H9 (cell line): ENCODE measurements around the gene P4HA1. TPM values are rescaled to one million over a fixed set of nuclear protein-coding genes. Genes with fewer than 3 reads are reported as not detected.

Source experiments
- DNase-seq: peaks from one replicate; pipeline ENCODE4 v3.0.0-alpha.2; 2017
- H2AFZ ChIP-seq: one replicate; pipeline ENCODE4 v1.6.1; 2013; ENCODE audit warnings: mild to moderate bottlenecking, low read length, control low read depth, moderate library complexity
- H2AK5ac ChIP-seq: 2 replicates; pipeline ENCODE4 v1.6.1; 2013; ENCODE audit warnings: low read length, control low read depth, mixed read lengths; ENCODE audit not compliant: insufficient read length
- H2BK120ac ChIP-seq: one replicate; pipeline ENCODE4 v1.6.1; 2013; ENCODE audit warnings: low read depth, mild to moderate bottlenecking, low read length, control low read depth, inconsistent platforms; ENCODE audit not compliant: poor library complexity, severe bottlenecking
- H2BK12ac ChIP-seq: 2 replicates; pipeline ENCODE4 v1.6.1; 2013; ENCODE audit warnings: low read length, control low read depth, mixed read lengths, low read depth; ENCODE audit not compliant: insufficient read length
- H2BK15ac ChIP-seq: 2 replicates; pipeline ENCODE4 v1.6.1; 2013; ENCODE audit warnings: low read depth, low read length, control low read depth
- H2BK20ac ChIP-seq: one replicate; pipeline ENCODE4 v1.6.1; 2013; ENCODE audit warnings: low read depth, mild to moderate bottlenecking, low read length, control low read depth, inconsistent platforms; ENCODE audit not compliant: poor library complexity, severe bottlenecking
- H2BK5ac ChIP-seq: 2 replicates; pipeline ENCODE4 v1.6.1; 2013; ENCODE audit warnings: low read length, control low read depth, mixed read lengths; ENCODE audit not compliant: insufficient read length
- H3K14ac ChIP-seq: 2 replicates; pipeline ENCODE4 v1.6.1; 2013; ENCODE audit warnings: low read length, control low read depth; ENCODE audit not compliant: insufficient read depth
- H3K18ac ChIP-seq: 2 replicates; pipeline ENCODE4 v1.6.1; 2013; ENCODE audit warnings: low read depth, mild to moderate bottlenecking, mixed read lengths, low read length, control low read depth; ENCODE audit not compliant: insufficient read length
- H3K23ac ChIP-seq: 2 replicates; pipeline ENCODE4 v1.6.1; 2013; ENCODE audit warnings: low read length, control low read depth, mixed read lengths, low read depth; ENCODE audit not compliant: insufficient read length
- H3K23me2 ChIP-seq: 2 replicates; pipeline ENCODE4 v1.6.1; 2013; ENCODE audit warnings: low read depth, mild to moderate bottlenecking, mixed read lengths, low read length, control low read depth; ENCODE audit not compliant: insufficient read length, poor library complexity, severe bottlenecking
- H3K27ac ChIP-seq: 2 replicates; pipeline ENCODE4 v1.5.1; 2013; ENCODE audit warnings: low read length, control low read depth, mixed read lengths, low read depth; ENCODE audit not compliant: insufficient read length
- H3K27me3 ChIP-seq: 2 replicates; pipeline ENCODE4 v1.6.1; 2013; ENCODE audit warnings: low read length, control low read depth, inconsistent platforms; ENCODE audit not compliant: insufficient read depth
- H3K4ac ChIP-seq: 2 replicates; pipeline ENCODE4 v1.6.1; 2013; ENCODE audit warnings: low read depth, mild to moderate bottlenecking, control low read depth, inconsistent platforms, low read length, moderate library complexity
- H3K4me1 ChIP-seq: 2 replicates; pipeline ENCODE4 v1.6.1; 2013; ENCODE audit warnings: low read length, control low read depth, inconsistent platforms; ENCODE audit not compliant: insufficient read depth
- H3K4me2 ChIP-seq: 2 replicates; pipeline ENCODE4 v1.6.1; 2013; ENCODE audit warnings: low read length, control low read depth, mixed read lengths; ENCODE audit not compliant: insufficient read length, insufficient read depth
- H3K56ac ChIP-seq: 2 replicates; pipeline ENCODE4 v1.6.1; 2013; ENCODE audit warnings: low read depth, mild to moderate bottlenecking, mixed read lengths, low read length, control low read depth; ENCODE audit not compliant: insufficient read length
- H3K79me1 ChIP-seq: 2 replicates; pipeline ENCODE4 v1.6.1; 2013; ENCODE audit warnings: low read depth, mild to moderate bottlenecking, moderate library complexity, low read length, control low read depth, inconsistent platforms; ENCODE audit not compliant: insufficient read depth, poor library complexity, severe bottlenecking
- H3K79me2 ChIP-seq: 2 replicates; pipeline ENCODE4 v1.6.1; 2013; ENCODE audit warnings: low read length, control low read depth, inconsistent platforms; ENCODE audit not compliant: insufficient read depth
- H3K9ac ChIP-seq: 2 replicates; pipeline ENCODE4 v1.6.1; 2013; ENCODE audit warnings: low read length, control low read depth, mixed read lengths; ENCODE audit not compliant: insufficient read length; ENCODE audit errors: extremely low read depth
- H3K9me3 ChIP-seq: one replicate; pipeline ENCODE4 v1.6.1; 2013; ENCODE audit warnings: low read depth, low read length, inconsistent platforms; ENCODE audit not compliant: control insufficient read depth
- H3T11ph ChIP-seq: one replicate; pipeline ENCODE4 v1.6.1; 2013; ENCODE audit warnings: mild to moderate bottlenecking, low read length, control low read depth, inconsistent platforms
- H4K20me1 ChIP-seq: one replicate; pipeline ENCODE4 v1.6.1; 2013; ENCODE audit not compliant: control insufficient read depth, insufficient read length, insufficient read depth
- H4K5ac ChIP-seq: 2 replicates; pipeline ENCODE4 v1.6.1; 2013; ENCODE audit warnings: low read depth, mild to moderate bottlenecking, mixed read lengths, low read length, control low read depth; ENCODE audit not compliant: insufficient read length
- H4K8ac ChIP-seq: replicated peaks from 2 replicates; pipeline ENCODE4 v1.6.1; 2013; ENCODE audit warnings: low read length, control low read depth, mixed read lengths, low read depth; ENCODE audit not compliant: insufficient read length
- H4K91ac ChIP-seq: 2 replicates; pipeline ENCODE4 v1.6.1; 2013; ENCODE audit warnings: low read depth, mild to moderate bottlenecking, moderate library complexity, mixed read lengths, low read length, control low read depth; ENCODE audit not compliant: insufficient read length
- H3K27ac Mint-ChIP-seq, 3 experiments: 2 replicates in 2 of 3; 3 replicates in 1 of 3; pipeline ENCODE4 v1.8.0; 2020 to 2021; ENCODE audit warnings: mixed read lengths in 3 of 3, mild to moderate bottlenecking in 1 of 3, moderate library complexity in 1 of 3
- H3K27me3 Mint-ChIP-seq: 2 replicates; pipeline ENCODE4 v1.8.0; 2021; ENCODE audit warnings: low read depth, mild to moderate bottlenecking, moderate library complexity, mixed read lengths
- H3K36me3 Mint-ChIP-seq, 3 experiments: 2 replicates in 2 of 3; 3 replicates in 1 of 3; pipeline ENCODE4 v1.8.0; 2020 to 2021; ENCODE audit warnings: low read depth in 3 of 3, mixed read lengths in 3 of 3; ENCODE audit not compliant: insufficient read depth in 1 of 3
- H3K4me1 Mint-ChIP-seq, 2 experiments: 2 replicates each; pipeline ENCODE4 v1.8.0; 2020; ENCODE audit warnings: mixed read lengths in 2 of 2
- H3K4me3 Mint-ChIP-seq, 2 experiments: 2 replicates in 1 of 2; 3 replicates in 1 of 2; pipeline ENCODE4 v1.8.0; 2020 to 2021; ENCODE audit warnings: mild to moderate bottlenecking in 2 of 2, mixed read lengths in 2 of 2, moderate library complexity in 1 of 2
- H3K9me3 Mint-ChIP-seq, 2 experiments: 2 replicates in 1 of 2; 3 replicates in 1 of 2; pipeline ENCODE4 v1.8.0; 2020; ENCODE audit warnings: mild to moderate bottlenecking in 2 of 2, mixed read lengths in 2 of 2, moderate library complexity in 1 of 2
- WGBS: extraction: QIAGEN DNeasy Blood & Tissue Kit; methylation state at CpG from one replicate; pipeline ENCODE4 v1.1.7; 2013; ENCODE audit warnings: missing lambda C conversion rate, low lambda C conversion rate, mixed read lengths; ENCODE audit not compliant: insufficient read length; ENCODE audit errors: extremely low coverage; 5-methylcytosine and 5-hydroxymethylcytosine counted together
- total RNA-seq: library from RNA; stranded (reverse); gene quantifications from 2 replicates; pipeline ENCODE4 v1.2.1, GENCODE V29; 2021
- TF ChIP-seq, protein P1 (sequence below): fragments of 200-600 bp; sonication (generic); conservative IDR thresholded peaks from 3 replicates; pipeline ENCODE4 v1.8.0; 2021; ENCODE audit warnings: antibody characterized with exemption, mild to moderate bottlenecking

The P4HA1 gene
- total RNA-seq, 1 experiment from 2014 or later, result 48.6 TPM

- Histone ChIP-seq H3K23me2 (no peaks in the 10 kb centered on the region), H3K23ac (no peak overlapping the region), H3K27me3 (no peaks in the 10 kb centered on the region), H2BK12ac (no peak overlapping the region), H3K4ac (no peak overlapping the region), H3K14ac (no peak overlapping the region), H4K20me1 (no peaks in the 10 kb centered on the region), H4K91ac (no peak overlapping the region), H3K4me2 (no peak overlapping the region), H2BK15ac (no peak overlapping the region), H2AK5ac (no peak overlapping the region), H4K8ac (no peak overlapping the region), H3K56ac (no peak overlapping the region), H3K79me1 (no peaks in the 10 kb centered on the region), H3T11ph (no peak overlapping the region), H3K27ac (no peak overlapping the region), H4K5ac (no peak overlapping the region), H3K9ac (no peak overlapping the region), H3K4me1 (no peaks in the 10 kb centered on the region), H3K79me2 (no peaks in the 10 kb centered on the region), H2BK120ac (no peak overlapping the region), H2AFZ (no peak overlapping the region), H3K18ac (no peak overlapping the region), H2BK5ac (no peak overlapping the region), H3K9me3 (no peaks in the 10 kb centered on the region), H2BK20ac (no peak overlapping the region)
- Mint-ChIP-seq H3K36me3 (peaks cover 2 to 22% (median 4%) of the 10 kb centered on the region in 3 experiments; a peak in 5 of 7 replicates), H3K4me3 (no peak overlapping the region), H3K27ac (0 out of 7 replicates have a peak overlapping the region, but pooled peaks of 1 of the 3 experiments have one; percentile 0), H3K9me3 (no peaks in the 10 kb centered on the region), H3K27me3 (no peaks in the 10 kb centered on the region), H3K4me1 (peaks cover 8 to 9% of the 10 kb centered on the region in 2 experiments)
- TF ChIP-seq, protein P1, sequence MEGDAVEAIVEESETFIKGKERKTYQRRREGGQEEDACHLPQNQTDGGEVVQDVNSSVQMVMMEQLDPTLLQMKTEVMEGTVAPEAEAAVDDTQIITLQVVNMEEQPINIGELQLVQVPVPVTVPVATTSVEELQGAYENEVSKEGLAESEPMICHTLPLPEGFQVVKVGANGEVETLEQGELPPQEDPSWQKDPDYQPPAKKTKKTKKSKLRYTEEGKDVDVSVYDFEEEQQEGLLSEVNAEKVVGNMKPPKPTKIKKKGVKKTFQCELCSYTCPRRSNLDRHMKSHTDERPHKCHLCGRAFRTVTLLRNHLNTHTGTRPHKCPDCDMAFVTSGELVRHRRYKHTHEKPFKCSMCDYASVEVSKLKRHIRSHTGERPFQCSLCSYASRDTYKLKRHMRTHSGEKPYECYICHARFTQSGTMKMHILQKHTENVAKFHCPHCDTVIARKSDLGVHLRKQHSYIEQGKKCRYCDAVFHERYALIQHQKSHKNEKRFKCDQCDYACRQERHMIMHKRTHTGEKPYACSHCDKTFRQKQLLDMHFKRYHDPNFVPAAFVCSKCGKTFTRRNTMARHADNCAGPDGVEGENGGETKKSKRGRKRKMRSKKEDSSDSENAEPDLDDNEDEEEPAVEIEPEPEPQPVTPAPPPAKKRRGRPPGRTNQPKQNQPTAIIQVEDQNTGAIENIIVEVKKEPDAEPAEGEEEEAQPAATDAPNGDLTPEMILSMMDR, result no peak
- WGBS, result no CpG with 5 or more reads among the region's 1 CpG
- DNase-seq, result no peak
These were observed 22.8 kb upstream of the P4HA1 start for GRCh38 chr10:73119457-73119856.
